ENCODE data around the gene AFF3. TPM values are rescaled to one million over a fixed set of nuclear protein-coding genes. Genes with fewer than 3 reads are reported as not detected.

AFF3 gene
- total and polyA plus RNA-seq, 2 experiments from 2014 or later: 12.0 to 12.8 TPM

DNA sequence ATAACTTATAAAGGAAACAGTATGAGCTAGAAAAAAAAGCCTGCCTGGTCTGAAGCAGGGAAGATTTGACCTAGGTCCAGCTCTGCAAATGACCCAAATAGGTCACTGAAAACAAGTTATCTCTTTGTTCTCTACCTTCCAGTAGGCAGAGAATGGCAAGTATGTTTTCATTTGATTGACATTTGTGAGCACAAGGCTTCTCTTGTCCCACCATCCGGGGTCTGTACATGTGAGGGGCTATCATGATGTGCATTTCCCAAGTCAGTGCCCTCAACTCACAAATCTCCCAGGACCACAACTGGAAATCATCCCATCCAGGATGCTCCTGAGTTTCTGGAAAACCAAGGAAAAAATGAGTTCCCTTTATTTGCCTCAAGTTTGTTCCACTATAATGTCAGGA is 309.5 kb downstream of the AFF3 start:
- no peaks in the 10 kb centered on the region for H3K36me3 ChIP-seq
- no peaks in the 10 kb centered on the region for H3K9me3 ChIP-seq (ENCODE audit: low read depth)
- no peaks in the 10 kb centered on the region for H3K27me3 ChIP-seq
- no peak for TF ChIP-seq CTCF (IDR thresholded peaks at IDR 0.05; ENCODE audit: low read depth, low read length)
- H3K4me1 ChIP-seq (ENCODE audit: low read depth): no peaks in the 10 kb centered on the region
- no peak for DNase-seq (ENCODE audit: low read depth in 1 of 2, low spot score in 1 of 2)
- H3K4me3 ChIP-seq: no peak overlapping the region
- H3K27ac ChIP-seq: no peak overlapping the region

GRCh38 chr2:99831772-99832171 is 310.6 kb downstream of the AFF3 start:
- no peak overlapping the region for H3K27ac ChIP-seq
- TF ChIP-seq CTCF (IDR thresholded peaks at IDR 0.05; ENCODE audit: low read depth, low read length): no peak
- H3K4me1 ChIP-seq (ENCODE audit: low read depth): no peaks in the 10 kb centered on the region

GRCh38 chr2:99827296-99827999 is 314.9 kb downstream of the AFF3 start:
- Histone ChIP-seq H3K27me3 (no peaks in the 10 kb centered on the region), H3K4me1 (ENCODE audit: low read depth) (peaks cover 7% of the 10 kb centered on the region), H3K36me3 (no peaks in the 10 kb centered on the region), H3K27ac (no peak overlapping the region), H3K9me3 (ENCODE audit: low read depth) (no peaks in the 10 kb centered on the region), H3K4me3 (no peak overlapping the region)
- no peak for DNase-seq (ENCODE audit: low read depth in 1 of 2, low spot score in 1 of 2)
- TF ChIP-seq CTCF (IDR thresholded peaks at IDR 0.05; ENCODE audit: low read depth, low read length): no peak

More at GRCh38 chr2:99831772-99832171, 310.6 kb downstream of the AFF3 start:
- Histone ChIP-seq H3K36me3 (no peaks in the 10 kb centered on the region), H3K4me3 (no peak overlapping the region), H3K27me3 (no peaks in the 10 kb centered on the region), H3K9me3 (ENCODE audit: low read depth) (no peaks in the 10 kb centered on the region)
- no peak for DNase-seq (ENCODE audit: low read depth in 1 of 2, low spot score in 1 of 2)

DNA sequence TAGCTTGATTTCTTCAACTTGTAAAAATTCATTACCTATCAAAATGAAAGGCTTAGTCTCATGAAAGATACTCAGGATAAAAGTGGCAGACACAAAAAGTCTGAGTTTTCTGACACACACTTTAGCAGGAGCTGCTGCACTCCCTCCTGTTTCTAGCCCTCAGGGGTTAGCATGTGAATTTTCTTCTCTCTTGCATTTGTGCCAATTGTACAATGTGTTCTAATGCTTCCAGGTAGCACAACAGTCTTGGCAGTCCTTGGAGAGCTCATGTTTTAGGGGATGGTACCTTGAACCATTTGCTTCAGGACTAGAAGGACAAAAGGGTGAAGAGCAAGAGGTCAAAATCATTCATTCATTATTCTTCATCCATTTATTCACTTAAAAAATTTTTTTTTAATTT is 316.8 kb downstream of the AFF3 start:
- DNase-seq (ENCODE audit: low read depth in 1 of 2, low spot score in 1 of 2): no peak
- Histone ChIP-seq H3K27me3 (no peaks in the 10 kb centered on the region), H3K4me1 (ENCODE audit: low read depth) (peaks cover 7% of the 10 kb centered on the region), H3K4me3 (no peak overlapping the region), H3K27ac (no peak overlapping the region), H3K9me3 (ENCODE audit: low read depth) (no peaks in the 10 kb centered on the region), H3K36me3 (no peaks in the 10 kb centered on the region)
- TF ChIP-seq CTCF (IDR thresholded peaks at IDR 0.05; ENCODE audit: low read depth, low read length): no peak

DNA sequence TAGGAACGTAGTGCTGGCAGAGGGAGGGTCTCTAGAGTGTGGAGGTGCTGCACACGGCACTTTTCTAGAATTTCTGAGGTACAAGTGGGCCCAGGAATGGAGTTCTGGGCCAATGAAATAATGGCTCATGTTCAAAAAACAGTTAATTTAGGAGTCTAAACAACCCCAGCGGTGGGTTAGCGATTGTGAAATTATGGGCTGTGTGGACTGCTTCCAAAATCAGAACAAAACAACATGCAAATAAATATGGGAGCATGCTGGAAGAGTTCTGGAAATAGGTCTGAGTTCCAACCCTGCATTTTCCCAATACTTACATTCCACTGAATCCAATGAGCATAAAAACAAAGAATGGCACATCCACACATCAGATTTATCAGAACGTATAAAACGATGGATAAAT is 317.6 kb downstream of the AFF3 start:
- no peaks in the 10 kb centered on the region for H3K9me3 ChIP-seq (ENCODE audit: low read depth)
- TF ChIP-seq CTCF (IDR thresholded peaks at IDR 0.05; ENCODE audit: low read depth, low read length): no peak
- H3K4me1 ChIP-seq (ENCODE audit: low read depth): peaks cover 7% of the 10 kb centered on the region
- DNase-seq (ENCODE audit: low read depth in 1 of 2, low spot score in 1 of 2): no peak
- no peaks in the 10 kb centered on the region for H3K27me3 ChIP-seq
- no peak overlapping the region for H3K4me3 ChIP-seq
- no peak overlapping the region for H3K27ac ChIP-seq
- no peaks in the 10 kb centered on the region for H3K36me3 ChIP-seq

Measured in cardiac muscle cell (in vitro differentiated cells and primary cell).